Jurkat, Clone E6-1 (cell line): ENCODE measurements around the gene LGI4.

ENCODE experiments used
- DNase-seq: peaks from one replicate; pipeline ENCODE4 v3.0.0-alpha.2; 2011; ENCODE audit warnings: low read depth, low spot score
- H3K4me3 ChIP-seq: 2 replicates; pipeline ENCODE4 v1.5.1; 2011; ENCODE audit warnings: mild to moderate bottlenecking, low read length, control low read depth, moderate library complexity

Gene LGI4

GRCh38 chr19:35076026-35076370, 58.9 kb downstream of the LGI4 start:
- DNase-seq, result no peak
- no peak overlapping the region for H3K4me3 ChIP-seq

GRCh38 chr19:35075202-35076025, 59.4 kb downstream of the LGI4 start:
- no peak for DNase-seq
- H3K4me3 ChIP-seq, result no peak overlapping the region
